GM12878 (cell line): ENCODE measurements around the gene C1QB.

Source experiments
- CTCF ChIP-seq, 3 experiments: IDR thresholded peaks in 2 of 3; conservative IDR thresholded peaks in 1 of 3; 2 replicates each; pipeline ENCODE4 v1.5.1; 2011; ENCODE audit warnings: low read depth in 3 of 3, low read length in 3 of 3, mild to moderate bottlenecking in 3 of 3, control low read depth in 2 of 3, moderate library complexity in 2 of 3, inconsistent platforms in 1 of 3, mixed read lengths in 1 of 3; ENCODE audit not compliant: control insufficient read depth in 2 of 3, insufficient read depth in 1 of 3; ENCODE audit errors: extremely low read depth in 1 of 3
- EP300 ChIP-seq, 2 experiments: fragments of 150-350 bp in 1 of 2; IDR thresholded peaks; 2 replicates each; pipeline ENCODE4 v1.6.1; 2011 to 2012; ENCODE audit warnings: low read depth in 2 of 2, low read length in 2 of 2, borderline replicate concordance in 1 of 2, improper control_type of control experiment in 1 of 2, inconsistent platforms in 1 of 2; ENCODE audit not compliant: control insufficient read depth in 1 of 2
- EZH2 ChIP-seq: IDR thresholded peaks from 2 replicates; pipeline ENCODE4 v1.6.1; 2012; ENCODE audit warnings: low read depth, mild to moderate bottlenecking, control low read depth, inconsistent platforms, low read length, borderline replicate concordance; ENCODE audit not compliant: control insufficient read depth
- FOXK2 ChIP-seq: fragments of 450-650 bp; IDR thresholded peaks from 2 replicates; pipeline ENCODE4 v1.6.1; 2017; ENCODE audit warnings: mild to moderate bottlenecking, moderate library complexity
- GABPA ChIP-seq: IDR thresholded peaks from 2 replicates; pipeline ENCODE4 v1.6.1; 2014; ENCODE audit warnings: antibody characterized with exemption, low read depth, mild to moderate bottlenecking, inconsistent platforms
- HDGF ChIP-seq: fragments of 450-650 bp; IDR thresholded peaks from 2 replicates; pipeline ENCODE4 v1.6.1; 2016; ENCODE audit warnings: antibody characterized with exemption
- POLR2A ChIP-seq: IDR thresholded peaks from 2 replicates; pipeline ENCODE4 v1.6.1; 2011; ENCODE audit warnings: low read depth, mild to moderate bottlenecking, low read length
- POLR2AphosphoS5 ChIP-seq: IDR thresholded peaks from 2 replicates; pipeline ENCODE4 v1.6.1; 2011; ENCODE audit warnings: mild to moderate bottlenecking, low read length, inconsistent platforms
- SMAD1 ChIP-seq: fragments of 450-650 bp; IDR thresholded peaks from 2 replicates; pipeline ENCODE4 v1.6.1; 2018; ENCODE audit warnings: mild to moderate bottlenecking, low read depth; ENCODE audit not compliant: partially characterized antibody
- TAF1 ChIP-seq: IDR thresholded peaks from 2 replicates; pipeline ENCODE4 v1.6.1; 2011; ENCODE audit warnings: mild to moderate bottlenecking, low read depth, low read length, borderline replicate concordance
- YY1 ChIP-seq: IDR thresholded peaks from 2 replicates; pipeline ENCODE4 v1.6.1; 2011; ENCODE audit warnings: low read depth, mild to moderate bottlenecking, low read length

DNA sequence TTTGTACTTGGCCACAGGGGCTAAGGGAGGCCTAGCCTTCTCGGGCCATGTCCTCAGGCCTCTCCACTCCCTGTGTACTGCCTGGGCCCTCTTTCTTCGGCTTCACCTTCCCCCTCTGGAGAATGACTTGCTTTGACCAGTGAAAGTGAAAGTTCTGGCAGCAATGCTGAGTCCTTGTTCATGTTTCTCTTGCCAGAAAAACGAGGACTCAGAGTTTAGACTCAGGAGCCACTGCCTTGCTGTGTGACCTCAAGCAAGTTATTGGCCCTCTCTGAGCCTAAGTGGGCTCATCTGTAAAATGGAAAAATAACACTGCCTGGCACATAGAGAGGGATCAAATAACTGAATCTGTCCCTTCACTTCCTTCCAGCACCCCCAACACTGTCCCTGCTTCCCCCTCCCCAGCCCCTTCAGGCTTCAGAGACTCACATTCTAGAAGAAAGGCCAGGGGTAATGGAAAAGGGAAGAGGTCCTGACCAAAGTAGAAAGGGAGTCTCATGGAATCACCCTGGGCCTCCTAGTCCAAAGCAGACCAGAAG lies 15.1 kb upstream of the C1QB start:
- TF ChIP-seq FOXK2 = no peak
- TF ChIP-seq HDGF = no peak
- no peak for TF ChIP-seq CTCF (IDR thresholded peaks at IDR 0.05 in 2 of 3, conservative IDR thresholded peaks at IDR 0.05 in 1 of 3; ENCODE audit: control insufficient read depth in 2 of 3, extremely low read depth in 1 of 3, insufficient read depth in 1 of 3, low read depth in 3 of 3, low read length in 3 of 3)
- TF ChIP-seq EP300 (IDR thresholded peaks at IDR 0.05; ENCODE audit: borderline replicate concordance in 1 of 2, control insufficient read depth in 1 of 2, low read depth in 2 of 2, low read length in 2 of 2) = no peak
- TF ChIP-seq TAF1 = no peak
- TF ChIP-seq YY1 = no peak
- TF ChIP-seq POLR2AphosphoS5 = no peak
- TF ChIP-seq POLR2A = no peak
- TF ChIP-seq EZH2 = no peak
- TF ChIP-seq SMAD1 = no peak
- no peak for TF ChIP-seq GABPA
